ENCODE data around the gene COL28A1.

The COL28A1 gene

DNA sequence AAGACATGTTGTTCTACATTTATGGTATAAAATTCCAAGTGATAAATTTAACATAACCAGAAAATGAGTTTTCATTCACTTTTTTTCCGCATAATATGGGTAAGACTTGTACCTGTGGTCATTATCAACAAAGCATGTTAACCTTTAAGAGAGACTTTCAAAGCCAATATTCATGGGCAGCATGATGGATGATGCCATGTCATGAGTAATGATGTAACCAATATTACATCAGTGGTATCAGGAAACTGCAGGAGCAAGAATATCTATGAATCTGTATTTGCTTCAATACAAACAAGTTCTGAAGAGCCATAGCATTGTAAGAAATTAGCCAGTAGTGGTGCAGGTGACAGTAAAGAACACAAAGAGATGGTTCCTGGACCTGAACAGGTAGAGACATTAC lies 226.5 kb downstream of the COL28A1 start (continued):
- TF ChIP-seq ZNF266 (tag by site-specific recombination; IDR thresholded peaks at IDR 0.05; ENCODE audit: low read depth) (no peak), ZNF768 (tag by site-specific recombination; IDR thresholded peaks at IDR 0.05) (no peak)
